Epithelial cell of esophagus (primary cell): ENCODE results near the gene B4GALNT1.

Experiments
- DNase-seq: peaks from one replicate; pipeline ENCODE4 v3.0.0; 2010; ENCODE audit warnings: low read depth
- H3K4me3 ChIP-seq: 2 replicates; pipeline ENCODE4 v1.5.1; 2011; ENCODE audit warnings: mild to moderate bottlenecking, low read length, control low read depth
- CTCF ChIP-seq: IDR thresholded peaks from 2 replicates; pipeline ENCODE4 v1.5.1; 2011; ENCODE audit warnings: low read depth, mild to moderate bottlenecking, low read length, control low read depth, inconsistent platforms; ENCODE audit not compliant: insufficient read depth; ENCODE audit errors: missing control alignments

B4GALNT1 gene

GRCh38 chr12:57603815-57604453 lies 29.1 kb downstream of the B4GALNT1 start:
- peak overlapping the region; percentile 63 for H3K4me3 ChIP-seq
- DNase-seq, result peak; percentile 72
- TF ChIP-seq CTCF, result no peak

DNA sequence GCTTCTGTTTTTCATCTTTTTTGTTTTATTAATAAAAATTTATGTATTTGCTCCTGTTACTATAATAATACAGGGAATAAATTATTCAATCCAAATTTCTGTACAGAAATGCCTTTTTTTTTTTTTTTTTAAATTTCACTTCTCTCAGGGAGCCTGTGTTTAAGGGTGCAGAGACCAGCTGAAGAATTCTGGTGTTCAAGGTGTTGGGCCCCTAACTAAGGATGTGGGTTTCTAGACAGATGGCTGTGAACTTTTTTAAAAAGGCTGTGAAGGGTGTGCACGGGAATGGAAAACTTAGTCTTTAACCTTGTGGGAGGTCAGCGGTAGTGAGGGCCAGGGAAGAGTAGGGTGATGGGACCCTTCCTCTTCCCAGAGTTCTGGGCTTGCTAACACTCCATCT lies 29.7 kb downstream of the B4GALNT1 start:
- DNase-seq, result no peak
- no peak for TF ChIP-seq CTCF
- H3K4me3 ChIP-seq, result no peak overlapping the region

GRCh38 chr12:57602544-57602943 lies 30.5 kb downstream of the B4GALNT1 start:
- TF ChIP-seq CTCF, result no peak
- H3K4me3 ChIP-seq, result no peak overlapping the region
- no peak for DNase-seq

DNA sequence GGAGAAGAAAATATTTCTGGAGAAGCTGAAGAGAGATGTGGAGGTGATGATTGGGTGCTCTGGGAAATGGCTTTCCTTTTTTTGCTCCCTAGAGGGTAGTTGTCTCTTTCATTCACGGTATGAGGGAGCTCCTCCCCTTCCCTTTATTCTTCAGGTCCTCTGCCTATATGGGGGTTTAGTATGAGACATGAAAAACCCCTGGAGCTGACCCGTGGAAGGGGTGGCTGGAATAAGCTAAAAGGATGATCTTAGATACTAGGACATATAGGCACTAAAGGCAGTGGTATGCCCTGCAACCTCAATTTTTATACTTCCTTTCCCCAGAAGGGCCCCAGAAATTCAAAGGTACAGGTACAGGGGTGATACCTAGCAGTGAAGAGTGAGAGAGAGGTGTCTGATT lies 32.6 kb downstream of the B4GALNT1 start:
- TF ChIP-seq CTCF, result no peak
- H3K4me3 ChIP-seq, result no peak overlapping the region
- DNase-seq, result no peak

GRCh38 chr12:57593187-57593586 lies 39.8 kb downstream of the B4GALNT1 start:
- no peak for TF ChIP-seq CTCF

DNA sequence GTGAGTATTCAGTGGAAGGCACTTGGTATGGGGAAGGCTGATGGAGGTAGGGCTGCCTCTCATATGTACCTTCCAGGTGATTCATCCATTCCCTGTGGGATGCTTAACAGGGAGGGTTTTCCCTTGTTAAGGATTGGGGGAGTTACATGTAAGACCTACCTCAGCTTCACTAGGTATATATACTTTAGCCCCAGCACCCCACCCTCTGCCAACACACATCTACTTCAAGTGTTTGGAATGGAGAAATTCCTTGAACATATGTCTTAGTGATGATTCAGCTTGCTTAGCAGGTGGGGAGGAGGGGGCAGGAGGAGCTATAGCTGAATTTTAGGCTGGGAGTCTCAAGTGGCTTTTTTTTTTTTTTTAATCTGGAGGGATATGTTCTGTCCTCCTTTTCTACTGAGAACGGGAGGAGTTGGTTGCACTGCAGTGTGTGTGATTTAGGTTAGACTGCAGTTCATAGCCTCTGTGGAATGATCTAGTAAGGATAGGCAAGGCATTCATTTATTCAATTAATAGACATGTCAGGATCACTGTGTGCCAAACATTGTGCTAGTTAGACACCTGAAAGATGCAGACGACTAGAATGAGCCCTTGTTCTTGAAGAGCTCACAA lies 40.3 kb downstream of the B4GALNT1 start:
- DNase-seq, result peak; percentile 67
- no peak overlapping the region for H3K4me3 ChIP-seq
- TF ChIP-seq CTCF, result no peak

More at GRCh38 chr12:57593187-57593586, 39.8 kb downstream of the B4GALNT1 start:
- no peak overlapping the region for H3K4me3 ChIP-seq
- DNase-seq, result no peak
